Spleen (tissue), 7 donors: ENCODE measurements around the gene STN1.

Source experiments
- POLR2AphosphoS5 ChIP-seq, 3 donors: sonication (generic); formaldehyde crosslinking; IDR thresholded peaks; one replicate each; pipeline ENCODE4 v1.5.1; 2017; ENCODE audit warnings: antibody characterized with exemption in 3 of 3
- TF ChIP-seq, protein P1 (sequence below), 11 experiments: fragments of 200-600 bp in 7 of 11; fragments of 450-650 bp in 4 of 11; sonication (generic) in 4 of 11; IDR thresholded peaks in 8 of 11; conservative IDR thresholded peaks in 3 of 11; 1 replicate in 7 of 11; 2 replicates in 4 of 11; pipeline versions ENCODE4 v1.4.0 to v1.8.0; 2016 to 2021; ENCODE audit warnings: antibody characterized with exemption in 11 of 11, inconsistent platforms in 4 of 11, mild to moderate bottlenecking in 1 of 11
- donor health status: DM: no; HTN: no; CAD: no; lungs with moderate emphysema.
- donor health status: DM: no; HTN: no; CAD: no.
- donor health status: DM: no; HTN: no; CAD: no.

DNA sequence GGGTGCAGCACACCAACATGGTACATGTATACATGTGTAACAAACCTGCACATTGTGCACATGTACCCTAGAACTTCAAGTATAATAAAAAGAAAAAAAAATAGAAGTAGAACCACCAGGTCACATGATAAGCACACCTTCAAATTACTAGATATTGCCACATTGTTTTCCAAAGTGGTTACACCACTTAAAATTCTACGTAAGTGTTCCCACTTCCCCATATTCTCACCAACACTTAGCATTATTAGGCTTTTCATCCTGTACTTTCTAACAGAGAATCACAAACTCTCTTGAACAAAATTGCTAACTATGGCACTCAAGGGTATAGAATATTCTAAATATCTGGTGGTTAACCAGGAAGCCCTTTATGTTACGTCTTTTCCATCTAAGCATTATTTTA is 85.2 kb downstream of the STN1 start:
- TF ChIP-seq, protein P1, sequence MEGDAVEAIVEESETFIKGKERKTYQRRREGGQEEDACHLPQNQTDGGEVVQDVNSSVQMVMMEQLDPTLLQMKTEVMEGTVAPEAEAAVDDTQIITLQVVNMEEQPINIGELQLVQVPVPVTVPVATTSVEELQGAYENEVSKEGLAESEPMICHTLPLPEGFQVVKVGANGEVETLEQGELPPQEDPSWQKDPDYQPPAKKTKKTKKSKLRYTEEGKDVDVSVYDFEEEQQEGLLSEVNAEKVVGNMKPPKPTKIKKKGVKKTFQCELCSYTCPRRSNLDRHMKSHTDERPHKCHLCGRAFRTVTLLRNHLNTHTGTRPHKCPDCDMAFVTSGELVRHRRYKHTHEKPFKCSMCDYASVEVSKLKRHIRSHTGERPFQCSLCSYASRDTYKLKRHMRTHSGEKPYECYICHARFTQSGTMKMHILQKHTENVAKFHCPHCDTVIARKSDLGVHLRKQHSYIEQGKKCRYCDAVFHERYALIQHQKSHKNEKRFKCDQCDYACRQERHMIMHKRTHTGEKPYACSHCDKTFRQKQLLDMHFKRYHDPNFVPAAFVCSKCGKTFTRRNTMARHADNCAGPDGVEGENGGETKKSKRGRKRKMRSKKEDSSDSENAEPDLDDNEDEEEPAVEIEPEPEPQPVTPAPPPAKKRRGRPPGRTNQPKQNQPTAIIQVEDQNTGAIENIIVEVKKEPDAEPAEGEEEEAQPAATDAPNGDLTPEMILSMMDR (IDR thresholded peaks at IDR 0.05 in 8 of 11, conservative IDR thresholded peaks at IDR 0.05 in 3 of 11) = no peak
- TF ChIP-seq POLR2AphosphoS5 (IDR thresholded peaks at IDR 0.05) = no peak
